BJ (cell line): ENCODE results near the gene NLRC3. TPM values are rescaled to one million over a fixed set of nuclear protein-coding genes. Genes with fewer than 3 reads are reported as not detected.

Source experiments
- CTCF ChIA-PET: fragments of 350-600 bp; formaldehyde crosslinking; extraction: SDS; loops from one replicate; lab custom pipeline; 2021; ENCODE audit warnings: antibody characterized with exemption, inconsistent platforms; lab: Yijun Ruan, JAX
- POLR2A ChIA-PET: fragments of 300-600 bp; sonication (Branson Sonifier 250); formaldehyde crosslinking; extraction: SDS; loops from one replicate; lab custom pipeline; 2021; ENCODE audit warnings: antibody characterized with exemption; lab: Charles Lee
- DNase-seq: peaks from one replicate; pipeline ENCODE4 v3.0.0-alpha.2; 2011; ENCODE audit warnings: low read depth
- H3K27me3 ChIP-seq: 2 replicates; pipeline ENCODE4 v1.6.0; 2011; ENCODE audit warnings: low read length; ENCODE audit not compliant: control insufficient read depth, insufficient read depth
- H3K36me3 ChIP-seq: 2 replicates; pipeline ENCODE4 v1.5.1; 2011; ENCODE audit warnings: low read length; ENCODE audit not compliant: control insufficient read depth, insufficient read depth
- H3K4me3 ChIP-seq: 2 replicates; pipeline ENCODE4 v1.5.1; 2011; ENCODE audit warnings: low read depth, mild to moderate bottlenecking, control low read depth, low read length
- polyA plus RNA-seq: library from polyadenylated mRNA; depleted of rRNA; stranded (reverse); fragments of >200 nt; gene quantifications from 2 replicates; pipeline ENCODE4 v1.2.3, GENCODE V29; 2011
- TF ChIP-seq, protein P1 (sequence below): IDR thresholded peaks from 2 replicates; pipeline ENCODE4 v1.5.1; 2011; ENCODE audit warnings: low read depth, mild to moderate bottlenecking, control low read depth, inconsistent platforms, low read length, moderate library complexity; ENCODE audit not compliant: insufficient read depth

The NLRC3 gene
- polyA plus RNA-seq, 1 experiment = not detected

DNA sequence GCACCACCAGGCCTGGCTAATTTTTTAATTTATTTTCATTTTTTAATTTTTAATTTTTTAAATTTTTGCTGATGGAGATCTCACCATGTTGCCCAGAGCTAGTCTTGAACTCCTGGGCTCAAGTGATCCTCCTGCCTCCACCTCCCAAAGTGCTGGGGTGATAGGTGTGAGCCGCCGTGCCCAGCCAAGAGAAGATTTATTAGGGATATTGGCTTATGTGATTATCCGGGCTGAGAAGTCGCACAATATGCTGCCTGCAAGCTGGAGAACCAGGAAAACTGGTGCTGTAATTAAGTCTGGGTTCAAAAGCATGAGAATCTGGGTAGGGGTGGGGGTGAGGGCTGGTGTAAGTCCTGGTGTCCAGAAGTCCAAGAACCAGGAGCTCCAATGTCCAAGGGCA lies 79.4 kb downstream of the NLRC3 start:
- Histone ChIP-seq H3K36me3 (no peaks in the 10 kb centered on the region), H3K4me3 (no peak overlapping the region), H3K27me3 (no peaks in the 10 kb centered on the region)
- POLR2A ChIA-PET = no interaction called here
- no peak for DNase-seq
- TF ChIP-seq, protein P1, sequence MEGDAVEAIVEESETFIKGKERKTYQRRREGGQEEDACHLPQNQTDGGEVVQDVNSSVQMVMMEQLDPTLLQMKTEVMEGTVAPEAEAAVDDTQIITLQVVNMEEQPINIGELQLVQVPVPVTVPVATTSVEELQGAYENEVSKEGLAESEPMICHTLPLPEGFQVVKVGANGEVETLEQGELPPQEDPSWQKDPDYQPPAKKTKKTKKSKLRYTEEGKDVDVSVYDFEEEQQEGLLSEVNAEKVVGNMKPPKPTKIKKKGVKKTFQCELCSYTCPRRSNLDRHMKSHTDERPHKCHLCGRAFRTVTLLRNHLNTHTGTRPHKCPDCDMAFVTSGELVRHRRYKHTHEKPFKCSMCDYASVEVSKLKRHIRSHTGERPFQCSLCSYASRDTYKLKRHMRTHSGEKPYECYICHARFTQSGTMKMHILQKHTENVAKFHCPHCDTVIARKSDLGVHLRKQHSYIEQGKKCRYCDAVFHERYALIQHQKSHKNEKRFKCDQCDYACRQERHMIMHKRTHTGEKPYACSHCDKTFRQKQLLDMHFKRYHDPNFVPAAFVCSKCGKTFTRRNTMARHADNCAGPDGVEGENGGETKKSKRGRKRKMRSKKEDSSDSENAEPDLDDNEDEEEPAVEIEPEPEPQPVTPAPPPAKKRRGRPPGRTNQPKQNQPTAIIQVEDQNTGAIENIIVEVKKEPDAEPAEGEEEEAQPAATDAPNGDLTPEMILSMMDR = no peak
- CTCF ChIA-PET = interaction anchor here (0.8 kb wide), 1 partner anchor 336 kb away, joined by 4 read pairs; no protein-coding TSS in a partner anchor

- ChIA-PET CTCF (interaction anchor here (0.6 kb wide), 1 partner anchor 15 kb away, joined by 4 read pairs; no protein-coding TSS in a partner anchor), POLR2A (no interaction called here)
- DNase-seq = no peak
Measured at GRCh38 chr16:3496386-3496785, 80.8 kb downstream of the NLRC3 start.

DNA sequence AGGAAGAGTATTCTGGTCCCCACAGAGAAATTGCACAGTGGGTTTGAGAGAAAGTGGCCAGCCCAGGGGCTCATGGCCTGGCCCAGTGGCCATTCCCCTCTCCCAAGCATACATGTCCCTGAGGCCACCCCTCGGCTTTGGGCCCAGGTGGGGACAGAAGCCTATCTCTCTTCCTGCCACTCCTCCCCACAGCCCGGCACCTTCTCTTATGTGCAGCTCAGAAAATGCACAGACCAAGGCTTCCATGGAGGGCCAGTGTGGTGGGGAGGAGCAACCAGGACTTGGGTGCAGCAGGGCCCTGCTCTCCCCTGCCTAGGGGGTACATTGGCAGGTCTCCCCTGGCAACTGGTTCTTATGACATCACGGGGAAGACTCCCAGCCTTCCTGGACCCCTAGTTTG lies 82.0 kb downstream of the NLRC3 start, which contains the start of gene C16orf90:
Gene C16orf90 (minus strand): TSS at position 314 of the 400 bp plus-strand sequence. CDS start 68 bp downstream, at position 246.
- POLR2A ChIA-PET = no interaction called here
- DNase-seq = no peak
- no peaks in the 10 kb centered on the region for H3K36me3 ChIP-seq
- H3K27me3 ChIP-seq = no peaks in the 10 kb centered on the region
- CTCF ChIA-PET = no interaction called here
- TF ChIP-seq, protein P1 = no peak
- no peak within 1 kb of the TSS for H3K4me3 ChIP-seq

More at GRCh38 chr16:3496386-3496785, 80.8 kb downstream of the NLRC3 start:
- Histone ChIP-seq H3K27me3 (no peaks in the 10 kb centered on the region), H3K4me3 (no peak overlapping the region), H3K36me3 (no peaks in the 10 kb centered on the region)
- TF ChIP-seq, protein P1 = no peak

DNA sequence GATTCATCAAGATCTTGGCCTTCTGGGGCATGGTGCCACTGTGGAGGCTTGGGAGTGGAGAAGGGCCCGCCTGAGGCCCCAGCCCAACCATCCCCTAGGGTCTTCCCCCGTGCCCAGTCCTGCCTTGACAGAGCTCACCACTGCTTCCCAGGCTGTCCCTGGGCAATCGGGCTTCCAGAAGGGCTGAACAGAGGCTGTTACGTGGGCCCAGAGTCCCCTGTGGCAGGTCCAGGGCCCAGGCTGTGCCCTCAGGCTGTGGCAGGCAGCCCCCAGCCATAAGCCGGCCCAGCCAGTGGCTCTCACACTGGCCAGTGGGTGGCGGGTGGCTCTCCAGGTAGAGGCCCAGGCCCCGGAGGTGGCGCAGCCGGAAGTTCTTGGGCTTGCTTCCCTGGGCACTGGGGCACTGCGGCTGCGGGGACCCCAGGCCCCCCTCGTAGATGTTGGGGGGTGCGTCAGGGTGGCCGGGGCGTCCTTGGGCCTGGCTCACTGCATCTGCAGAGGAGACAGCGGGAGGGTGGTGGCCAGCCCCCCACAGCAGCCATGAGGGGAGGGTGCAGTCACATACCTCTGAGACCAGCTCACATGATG lies 82.7 kb downstream of the NLRC3 start:
- TF ChIP-seq, protein P1 = no peak
- ChIA-PET POLR2A (no interaction called here), CTCF (interaction anchor here (0.5 kb wide), 1 partner anchor 220 kb away, joined by 4 read pairs; no protein-coding TSS in a partner anchor)
- Histone ChIP-seq H3K27me3 (no peaks in the 10 kb centered on the region), H3K36me3 (no peaks in the 10 kb centered on the region), H3K4me3 (no peak overlapping the region)
- DNase-seq = no peak

- Histone ChIP-seq H3K27me3 (no peaks in the 10 kb centered on the region), H3K4me3 (no peak overlapping the region), H3K36me3 (peaks cover 6% of the 10 kb centered on the region)
- POLR2A ChIA-PET = no interaction called here
- CTCF ChIA-PET = no interaction called here
- no peak for DNase-seq
- TF ChIP-seq, protein P1 = no peak
Measured at GRCh38 chr16:3492356-3492755, 84.8 kb downstream of the NLRC3 start.
